Loucy (cell line): ENCODE results near the gene IGFBP5.

ENCODE experiments used
- H2AFZ ChIP-seq: fragments of 200-600 bp; sonication (generic); 2 replicates; pipeline ENCODE4 v1.6.0; 2016; ENCODE audit warnings: antibody characterized with exemption, mild to moderate bottlenecking, low read length, moderate library complexity
- H3F3A ChIP-seq: fragments of 200-600 bp; 2 replicates; pipeline ENCODE4 v1.6.0; 2016; ENCODE audit warnings: antibody characterized with exemption, low read depth, mild to moderate bottlenecking
- H3K27me3 ChIP-seq: fragments of 200-600 bp; sonication (generic); 2 replicates; pipeline ENCODE4 v1.6.1; 2014; ENCODE audit warnings: low read length, mild to moderate bottlenecking; ENCODE audit not compliant: insufficient read depth, poor library complexity, severe bottlenecking
- H3K36me3 ChIP-seq: fragments of 200-600 bp; sonication (generic); 2 replicates; pipeline ENCODE4 v1.6.1; 2016; ENCODE audit warnings: low read length; ENCODE audit not compliant: insufficient read depth
- H3K4me1 ChIP-seq: fragments of 200-600 bp; sonication (generic); 2 replicates; pipeline ENCODE4 v1.5.1; 2014; ENCODE audit warnings: low read length, mild to moderate bottlenecking; ENCODE audit not compliant: insufficient read depth, poor library complexity, severe bottlenecking
- H3K4me2 ChIP-seq: fragments of 200-600 bp; sonication (generic); 2 replicates; pipeline ENCODE4 v1.6.0; 2014; ENCODE audit warnings: antibody characterized with exemption, low read length, low read depth, mild to moderate bottlenecking; ENCODE audit not compliant: poor library complexity, severe bottlenecking
- H3K4me3 ChIP-seq: fragments of 200-600 bp; sonication (generic); 2 replicates; pipeline ENCODE4 v1.5.1; 2014; ENCODE audit warnings: low read length, mild to moderate bottlenecking, mixed read lengths; ENCODE audit not compliant: poor library complexity, severe bottlenecking
- H3K79me2 ChIP-seq: fragments of 200-600 bp; sonication (generic); 2 replicates; pipeline ENCODE4 v1.6.1; 2014; ENCODE audit warnings: low read length; ENCODE audit not compliant: insufficient read depth
- H3K9ac ChIP-seq: fragments of 200-600 bp; sonication (generic); 2 replicates; pipeline ENCODE4 v1.6.0; 2014; ENCODE audit warnings: mild to moderate bottlenecking, low read depth, low read length, moderate library complexity; ENCODE audit not compliant: poor library complexity, severe bottlenecking
- H3K9me2 ChIP-seq: fragments of 200-600 bp; sonication (generic); replicated peaks from 2 replicates; pipeline ENCODE4 v1.6.1; 2016; ENCODE audit warnings: low read depth, low read length, mixed read lengths
- H3K9me3 ChIP-seq: fragments of 200-600 bp; sonication (generic); 2 replicates; pipeline ENCODE4 v1.6.1; 2014; ENCODE audit warnings: mild to moderate bottlenecking, antibody characterized with exemption, low read length, low read depth; ENCODE audit not compliant: insufficient read depth
- H4K20me1 ChIP-seq: fragments of 200-600 bp; sonication (generic); 2 replicates; pipeline ENCODE4 v1.6.0; 2014; ENCODE audit warnings: antibody characterized with exemption, low read length, mild to moderate bottlenecking; ENCODE audit not compliant: insufficient read depth, poor library complexity, severe bottlenecking
- EZH2phosphoT487 ChIP-seq: fragments of 200-600 bp; IDR thresholded peaks from 2 replicates; pipeline ENCODE4 v1.6.1; 2018; ENCODE audit warnings: antibody characterized with exemption, mild to moderate bottlenecking, moderate library complexity, borderline replicate concordance
- TF ChIP-seq, protein P1 (sequence below): fragments of 200-600 bp; sonication (generic); conservative IDR thresholded peaks from 2 replicates; pipeline ENCODE4 v1.5.1; 2014; ENCODE audit warnings: mild to moderate bottlenecking, antibody characterized with exemption, low read length

IGFBP5 gene

DNA sequence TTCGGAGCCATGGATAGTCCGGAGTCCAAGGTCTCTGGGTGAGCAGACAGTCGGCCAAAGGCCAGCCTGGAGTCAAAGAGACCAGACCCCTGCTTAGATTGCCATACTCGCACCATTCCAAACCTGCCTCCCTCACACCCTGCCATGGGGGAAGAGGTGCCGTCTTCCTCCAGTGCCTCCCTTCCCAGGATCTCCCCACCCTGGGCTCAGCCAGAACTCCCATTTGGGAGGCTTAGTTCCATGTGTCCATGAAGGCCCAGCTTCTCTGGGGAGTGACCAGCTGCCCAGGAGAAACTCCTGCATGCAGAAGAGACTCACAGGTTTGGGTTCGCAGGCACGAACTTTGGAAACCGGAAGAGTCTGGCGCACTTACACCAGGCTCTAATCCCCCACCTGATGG lies 21.7 kb downstream of the IGFBP5 start:
- no peak overlapping the region for H3K9ac ChIP-seq
- H3K9me2 ChIP-seq: no peaks in the 10 kb centered on the region
- no peaks in the 10 kb centered on the region for H3F3A ChIP-seq
- no peak overlapping the region for H3K4me3 ChIP-seq
- H3K36me3 ChIP-seq: no peaks in the 10 kb centered on the region
- H4K20me1 ChIP-seq: no peaks in the 10 kb centered on the region
- H3K4me2 ChIP-seq: no peak overlapping the region
- no peaks in the 10 kb centered on the region for H3K9me3 ChIP-seq
- H3K4me1 ChIP-seq: no peaks in the 10 kb centered on the region
- no peak for TF ChIP-seq EZH2phosphoT487
- TF ChIP-seq, protein P1, sequence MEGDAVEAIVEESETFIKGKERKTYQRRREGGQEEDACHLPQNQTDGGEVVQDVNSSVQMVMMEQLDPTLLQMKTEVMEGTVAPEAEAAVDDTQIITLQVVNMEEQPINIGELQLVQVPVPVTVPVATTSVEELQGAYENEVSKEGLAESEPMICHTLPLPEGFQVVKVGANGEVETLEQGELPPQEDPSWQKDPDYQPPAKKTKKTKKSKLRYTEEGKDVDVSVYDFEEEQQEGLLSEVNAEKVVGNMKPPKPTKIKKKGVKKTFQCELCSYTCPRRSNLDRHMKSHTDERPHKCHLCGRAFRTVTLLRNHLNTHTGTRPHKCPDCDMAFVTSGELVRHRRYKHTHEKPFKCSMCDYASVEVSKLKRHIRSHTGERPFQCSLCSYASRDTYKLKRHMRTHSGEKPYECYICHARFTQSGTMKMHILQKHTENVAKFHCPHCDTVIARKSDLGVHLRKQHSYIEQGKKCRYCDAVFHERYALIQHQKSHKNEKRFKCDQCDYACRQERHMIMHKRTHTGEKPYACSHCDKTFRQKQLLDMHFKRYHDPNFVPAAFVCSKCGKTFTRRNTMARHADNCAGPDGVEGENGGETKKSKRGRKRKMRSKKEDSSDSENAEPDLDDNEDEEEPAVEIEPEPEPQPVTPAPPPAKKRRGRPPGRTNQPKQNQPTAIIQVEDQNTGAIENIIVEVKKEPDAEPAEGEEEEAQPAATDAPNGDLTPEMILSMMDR: no peak
- H2AFZ ChIP-seq: no peak overlapping the region
- no peaks in the 10 kb centered on the region for H3K27me3 ChIP-seq
- H3K79me2 ChIP-seq: no peaks in the 10 kb centered on the region

DNA sequence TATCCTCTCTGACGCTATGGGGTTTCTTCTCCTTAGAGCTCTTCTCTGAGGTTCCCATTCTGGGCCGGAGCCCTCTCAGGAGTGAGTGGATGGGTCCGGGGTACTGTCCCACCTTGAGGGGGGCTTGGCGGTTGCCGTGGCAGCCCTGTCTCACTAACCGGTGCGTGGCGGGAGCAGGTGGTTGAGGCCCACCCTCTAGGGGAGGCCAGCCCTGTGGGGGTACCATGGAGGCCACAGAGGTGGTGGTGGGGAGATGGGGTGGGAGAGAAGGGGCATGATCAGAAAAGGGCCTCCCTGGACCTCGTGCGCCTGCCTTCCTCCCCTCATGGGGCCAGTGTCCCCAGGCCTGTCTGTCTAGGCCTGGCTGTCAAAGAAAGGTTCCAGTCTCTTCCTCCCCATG lies 22.3 kb downstream of the IGFBP5 start:
- Histone ChIP-seq H3K4me3 (no peak overlapping the region), H4K20me1 (no peaks in the 10 kb centered on the region), H2AFZ (no peak overlapping the region), H3K27me3 (no peaks in the 10 kb centered on the region), H3K4me2 (no peak overlapping the region), H3K4me1 (no peaks in the 10 kb centered on the region), H3K9me2 (no peaks in the 10 kb centered on the region), H3K9me3 (no peaks in the 10 kb centered on the region), H3K79me2 (no peaks in the 10 kb centered on the region), H3F3A (no peaks in the 10 kb centered on the region), H3K36me3 (no peaks in the 10 kb centered on the region), H3K9ac (no peak overlapping the region)
- TF ChIP-seq, protein P1: no peak
- no peak for TF ChIP-seq EZH2phosphoT487

DNA sequence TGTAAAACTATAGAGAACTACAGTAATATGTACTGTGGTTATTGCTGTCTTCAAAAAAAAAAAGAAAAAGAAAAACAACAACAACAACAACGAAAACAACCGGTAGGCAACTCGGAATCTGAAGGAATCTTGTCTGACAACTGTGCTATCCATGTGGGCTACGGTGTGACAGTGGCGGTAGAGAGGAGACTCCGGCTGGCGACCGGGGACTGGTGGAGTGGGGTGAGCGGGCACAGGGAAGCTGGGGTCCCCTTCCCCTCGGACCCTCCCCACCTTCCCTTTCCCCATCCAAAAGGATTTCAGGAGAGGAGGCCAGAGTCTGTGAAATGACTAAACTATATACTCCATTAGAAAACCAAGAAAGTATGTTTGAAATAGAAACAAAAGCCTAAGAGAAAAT lies 22.9 kb downstream of the IGFBP5 start:
- H3K9ac ChIP-seq: no peak overlapping the region
- H3F3A ChIP-seq: no peaks in the 10 kb centered on the region
- H3K9me2 ChIP-seq: no peaks in the 10 kb centered on the region
- H2AFZ ChIP-seq: no peak overlapping the region
- H3K36me3 ChIP-seq: no peaks in the 10 kb centered on the region
- H3K4me2 ChIP-seq: no peak overlapping the region
- H3K9me3 ChIP-seq: no peaks in the 10 kb centered on the region
- no peaks in the 10 kb centered on the region for H3K4me1 ChIP-seq
- H3K79me2 ChIP-seq: no peaks in the 10 kb centered on the region
- TF ChIP-seq, protein P1: no peak
- TF ChIP-seq EZH2phosphoT487: no peak
- no peaks in the 10 kb centered on the region for H3K27me3 ChIP-seq
- H3K4me3 ChIP-seq: no peak overlapping the region
- H4K20me1 ChIP-seq: no peaks in the 10 kb centered on the region
